Neural progenitor cell (in vitro differentiated cells): ENCODE data around the gene AP2B1. TPM values are rescaled to one million over a fixed set of nuclear protein-coding genes. Genes with fewer than 3 reads are reported as not detected.

Experiments used
- DNase-seq: peaks from one replicate; pipeline ENCODE4 v3.0.0-alpha.2; 2016; ENCODE audit warnings: low spot score
- H2AFZ ChIP-seq: fragments of 200-600 bp; sonication (generic); replicated peaks from 2 replicates; pipeline ENCODE4 v1.6.1; 2016; ENCODE audit warnings: antibody characterized with exemption
- H3F3A ChIP-seq: fragments of 200-600 bp; sonication (generic); 2 replicates; pipeline ENCODE4 v1.6.1; 2016; ENCODE audit warnings: antibody characterized with exemption, low read depth
- H3K27ac ChIP-seq: fragments of 200-600 bp; sonication (generic); 2 replicates; pipeline ENCODE4 v1.5.1; 2016; ENCODE audit warnings: mild to moderate bottlenecking
- H3K27me3 ChIP-seq: fragments of 200-600 bp; sonication (generic); 2 replicates; pipeline ENCODE4 v1.6.1; 2016; ENCODE audit warnings: mild to moderate bottlenecking, moderate library complexity
- H3K36me3 ChIP-seq: fragments of 200-600 bp; sonication (generic); 2 replicates; pipeline ENCODE4 v1.5.1; 2016
- H3K4me1 ChIP-seq: fragments of 200-600 bp; sonication (generic); 2 replicates; pipeline ENCODE4 v1.6.1; 2016; ENCODE audit warnings: mixed run types
- H3K4me2 ChIP-seq: fragments of 200-600 bp; sonication (generic); 2 replicates; pipeline ENCODE4 v1.6.1; 2016
- H3K4me3 ChIP-seq: fragments of 200-600 bp; sonication (generic); 2 replicates; pipeline ENCODE4 v1.5.1; 2016
- H3K79me2 ChIP-seq: fragments of 200-600 bp; sonication (generic); 2 replicates; pipeline ENCODE4 v1.6.1; 2016; ENCODE audit warnings: low read depth
- H3K9ac ChIP-seq: fragments of 200-600 bp; sonication (generic); 2 replicates; pipeline ENCODE4 v1.6.1; 2016
- H3K9me3 ChIP-seq: fragments of 200-600 bp; sonication (generic); 2 replicates; pipeline ENCODE4 v1.5.1; 2016; ENCODE audit warnings: low read depth
- H4K20me1 ChIP-seq: fragments of 200-600 bp; sonication (generic); 2 replicates; pipeline ENCODE4 v1.6.1; 2016; ENCODE audit warnings: low read depth
- H3K27ac Mint-ChIP-seq: 3 replicates; pipeline ENCODE4 v1.8.0; 2021; ENCODE audit warnings: mixed read lengths
- H3K27me3 Mint-ChIP-seq: 2 replicates; pipeline ENCODE4 v1.8.0; 2022; ENCODE audit warnings: low read depth, mild to moderate bottlenecking, inconsistent platforms, moderate library complexity, mixed read lengths; ENCODE audit not compliant: insufficient read depth
- H3K36me3 Mint-ChIP-seq: 3 replicates; pipeline ENCODE4 v1.8.0; 2021; ENCODE audit warnings: mixed read lengths
- H3K4me1 Mint-ChIP-seq: 3 replicates; pipeline ENCODE4 v1.8.0; 2021; ENCODE audit warnings: mixed read lengths
- H3K4me3 Mint-ChIP-seq: 3 replicates; pipeline ENCODE4 v1.8.0; 2021; ENCODE audit warnings: mild to moderate bottlenecking, moderate library complexity, mixed read lengths
- H3K9me3 Mint-ChIP-seq: 3 replicates; pipeline ENCODE4 v1.8.0; 2020; ENCODE audit warnings: mixed read lengths
- EZH2 ChIP-seq: fragments of 200-600 bp; sonication (generic); IDR thresholded peaks from 2 replicates; pipeline ENCODE4 v1.6.1; 2017; ENCODE audit warnings: antibody characterized with exemption, mild to moderate bottlenecking, moderate library complexity
- EZH2phosphoT487 ChIP-seq: fragments of 200-600 bp; sonication (generic); IDR thresholded peaks from 2 replicates; pipeline ENCODE4 v1.6.1; 2017; ENCODE audit warnings: antibody characterized with exemption
- total RNA-seq: library from RNA; depleted of rRNA; stranded (reverse); fragments of >200 nt; gene quantifications from 2 replicates; pipeline ENCODE4 v1.2.3, GENCODE V29; 2015; ENCODE audit warnings: low replicate concordance
- TF ChIP-seq, protein P1 (sequence below): fragments of 200-600 bp; sonication (generic); IDR thresholded peaks from 2 replicates; pipeline ENCODE4 v1.5.1; 2017; ENCODE audit warnings: antibody characterized with exemption, mild to moderate bottlenecking

Gene AP2B1
- total RNA-seq, 1 donor from 2014 or later, result 125 TPM

DNA sequence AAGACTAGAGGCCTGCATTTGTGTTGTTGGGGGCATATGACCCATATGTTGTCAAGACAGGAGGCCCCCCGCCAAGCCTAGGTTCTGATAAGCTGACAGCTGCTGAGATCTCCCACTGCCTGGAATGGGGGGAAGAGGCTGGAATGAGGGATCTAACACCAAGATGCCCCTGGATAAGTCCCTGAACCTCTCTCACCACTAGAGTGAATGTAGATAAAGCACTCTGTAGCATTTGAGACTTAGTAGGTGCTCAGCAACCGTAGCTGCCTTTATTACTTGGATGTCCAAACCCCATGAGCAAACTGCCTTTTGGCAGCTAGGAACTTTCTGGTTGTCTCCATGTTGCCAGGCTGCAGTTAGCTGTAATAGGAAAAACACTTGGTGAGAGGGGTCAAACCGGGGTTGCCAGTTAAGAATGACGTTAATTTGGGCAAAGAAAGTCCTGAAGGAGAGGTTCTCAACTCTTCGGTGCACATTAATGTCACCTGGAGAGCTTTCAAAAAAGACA lies 139.9 kb downstream of the AP2B1 start:
- Mint-ChIP-seq H3K4me3 (no peak overlapping the region), H3K9me3 (no peaks in the 10 kb centered on the region), H3K27ac (no peak overlapping the region), H3K4me1 (peaks cover 48% of the 10 kb centered on the region), H3K27me3 (peaks cover 2% of the 10 kb centered on the region), H3K36me3 (peaks cover 9% of the 10 kb centered on the region)
- H3K27me3 ChIP-seq, result peaks cover 11% of the 10 kb centered on the region
- H3K4me2 ChIP-seq, result peak overlapping the region; percentile 37
- no peak for DNase-seq
- no peaks in the 10 kb centered on the region for H3K36me3 ChIP-seq
- H3K79me2 ChIP-seq, result no peaks in the 10 kb centered on the region
- TF ChIP-seq EZH2phosphoT487 (no peak), EZH2 (no peak)
- TF ChIP-seq, protein P1, sequence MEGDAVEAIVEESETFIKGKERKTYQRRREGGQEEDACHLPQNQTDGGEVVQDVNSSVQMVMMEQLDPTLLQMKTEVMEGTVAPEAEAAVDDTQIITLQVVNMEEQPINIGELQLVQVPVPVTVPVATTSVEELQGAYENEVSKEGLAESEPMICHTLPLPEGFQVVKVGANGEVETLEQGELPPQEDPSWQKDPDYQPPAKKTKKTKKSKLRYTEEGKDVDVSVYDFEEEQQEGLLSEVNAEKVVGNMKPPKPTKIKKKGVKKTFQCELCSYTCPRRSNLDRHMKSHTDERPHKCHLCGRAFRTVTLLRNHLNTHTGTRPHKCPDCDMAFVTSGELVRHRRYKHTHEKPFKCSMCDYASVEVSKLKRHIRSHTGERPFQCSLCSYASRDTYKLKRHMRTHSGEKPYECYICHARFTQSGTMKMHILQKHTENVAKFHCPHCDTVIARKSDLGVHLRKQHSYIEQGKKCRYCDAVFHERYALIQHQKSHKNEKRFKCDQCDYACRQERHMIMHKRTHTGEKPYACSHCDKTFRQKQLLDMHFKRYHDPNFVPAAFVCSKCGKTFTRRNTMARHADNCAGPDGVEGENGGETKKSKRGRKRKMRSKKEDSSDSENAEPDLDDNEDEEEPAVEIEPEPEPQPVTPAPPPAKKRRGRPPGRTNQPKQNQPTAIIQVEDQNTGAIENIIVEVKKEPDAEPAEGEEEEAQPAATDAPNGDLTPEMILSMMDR, result no peak
- H3K9me3 ChIP-seq, result no peaks in the 10 kb centered on the region
- H3K27ac ChIP-seq, result no peak overlapping the region
- peaks cover 44% of the 10 kb centered on the region for H4K20me1 ChIP-seq
- H3K4me3 ChIP-seq, result no peak overlapping the region
- H3K9ac ChIP-seq, result no peak overlapping the region
- no peak overlapping the region for H2AFZ ChIP-seq
- peaks cover 29% of the 10 kb centered on the region for H3K4me1 ChIP-seq
- peaks cover 12% of the 10 kb centered on the region for H3F3A ChIP-seq

DNA sequence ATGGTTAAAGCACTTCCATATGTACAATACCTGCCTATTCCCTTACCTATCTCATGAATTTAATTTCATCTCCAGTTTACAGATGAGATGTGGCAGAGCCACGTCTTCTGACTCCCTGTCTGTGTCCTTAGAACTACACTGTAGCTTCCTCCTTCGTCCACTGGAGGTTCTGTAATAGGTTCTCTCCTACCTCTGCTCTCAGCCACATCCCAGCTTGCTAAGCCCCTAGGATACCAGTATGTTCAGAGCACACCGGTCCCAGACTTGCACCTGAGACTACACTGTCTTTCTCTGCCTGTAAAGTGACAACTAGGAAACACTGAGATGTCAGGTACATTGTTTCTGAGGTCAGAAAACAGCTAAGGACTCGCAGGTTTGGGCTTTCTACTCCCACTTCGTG lies 140.5 kb downstream of the AP2B1 start:
- no peak overlapping the region for H3K9ac ChIP-seq
- no peak overlapping the region for H3K4me3 ChIP-seq
- H3K4me3 Mint-ChIP-seq, result no peak overlapping the region
- H3K79me2 ChIP-seq, result no peaks in the 10 kb centered on the region
- DNase-seq, result no peak
- H4K20me1 ChIP-seq, result peaks cover 50% of the 10 kb centered on the region
- peaks cover 33% of the 10 kb centered on the region for H3K4me1 ChIP-seq
- H3K4me2 ChIP-seq, result no peak overlapping the region
- peaks cover 18% of the 10 kb centered on the region for H3K27me3 ChIP-seq
- peaks cover 9% of the 10 kb centered on the region for H3K36me3 Mint-ChIP-seq
- no peak overlapping the region for H3K27ac ChIP-seq
- H3F3A ChIP-seq, result peaks cover 12% of the 10 kb centered on the region
- H3K27me3 Mint-ChIP-seq, result peaks cover 6% of the 10 kb centered on the region
- no peaks in the 10 kb centered on the region for H3K9me3 ChIP-seq
- H3K36me3 ChIP-seq, result no peaks in the 10 kb centered on the region
- H3K27ac Mint-ChIP-seq, result no peak overlapping the region
- peaks cover 48% of the 10 kb centered on the region for H3K4me1 Mint-ChIP-seq
- H3K9me3 Mint-ChIP-seq, result no peaks in the 10 kb centered on the region
- no peak overlapping the region for H2AFZ ChIP-seq
- TF ChIP-seq, protein P1, result no peak
- TF ChIP-seq EZH2phosphoT487 (no peak), EZH2 (no peak)

DNA sequence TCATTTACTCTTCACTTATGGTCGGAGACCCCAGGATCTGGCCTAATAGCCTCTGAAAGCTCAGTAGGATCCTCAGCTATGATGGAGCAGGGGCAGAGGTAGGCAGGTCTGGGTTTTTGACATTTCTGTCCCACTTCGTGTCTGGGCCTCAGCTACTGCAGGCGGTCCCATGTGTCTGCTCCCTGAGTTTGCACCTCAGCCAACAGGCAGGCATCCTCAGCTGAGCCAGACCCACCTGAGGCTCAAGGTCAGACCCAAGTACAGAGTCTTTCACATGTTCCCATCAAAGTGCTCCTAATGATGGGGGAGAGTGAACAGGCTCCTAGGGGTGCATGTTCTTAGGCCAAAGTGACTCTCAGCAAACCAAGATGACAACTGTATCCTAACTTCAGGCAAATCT lies 141.4 kb downstream of the AP2B1 start:
- no peak for DNase-seq
- Histone ChIP-seq H3K9ac (no peak overlapping the region), H3F3A (peaks cover 12% of the 10 kb centered on the region), H4K20me1 (peaks cover 59% of the 10 kb centered on the region), H3K4me3 (no peak overlapping the region), H3K27me3 (peaks cover 26% of the 10 kb centered on the region), H3K36me3 (no peaks in the 10 kb centered on the region), H3K79me2 (no peaks in the 10 kb centered on the region), H3K4me2 (no peak overlapping the region), H3K9me3 (no peaks in the 10 kb centered on the region), H3K4me1 (peaks cover 35% of the 10 kb centered on the region), H2AFZ (no peak overlapping the region), H3K27ac (no peak overlapping the region)
- Mint-ChIP-seq H3K27me3 (peaks cover 6% of the 10 kb centered on the region), H3K36me3 (peaks cover 9% of the 10 kb centered on the region), H3K4me3 (no peak overlapping the region), H3K27ac (no peak overlapping the region), H3K9me3 (no peaks in the 10 kb centered on the region), H3K4me1 (peaks cover 53% of the 10 kb centered on the region)
- TF ChIP-seq EZH2, result no peak
- no peak for TF ChIP-seq EZH2phosphoT487
- TF ChIP-seq, protein P1, result no peak
